K562 (cell line): Measurements from ENCODE around the gene HEG1. TPM values are rescaled to one million over a fixed set of nuclear protein-coding genes. Genes with fewer than 3 reads are reported as not detected.

Experiments used
- ATAC-seq: fragments of 200-7000 bp; cut with Tn5 transposase; 3 replicates; pipeline ENCODE4 v1.9.1; 2020; ENCODE audit warnings: moderate library complexity
- BruUV-seq: library from RNA; stranded (reverse); fragments of 400-500 nt; replicated peaks from 2 replicates; lab custom pipeline; 2021; lab: Mats Ljungman, UMichigan
- CTCF ChIA-PET: fragments of 300-600 bp; formaldehyde crosslinking; extraction: SDS; loops from one replicate; lab custom pipeline; 2021; ENCODE audit warnings: low intra/inter-chr PET ratio; lab: Yijun Ruan, JAX
- POLR2A ChIA-PET: fragments of 300-600, 350-650 bp; sonication (Branson Sonifier 250); formaldehyde crosslinking; extraction: SDS; loops from one replicate; lab custom pipeline; 2021; ENCODE audit warnings: antibody characterized with exemption, inconsistent platforms; lab: Yijun Ruan, JAX
- DNase-seq, 4 experiments: peaks; one replicate each; pipeline versions ENCODE4 v3.0.0 to v3.0.0-alpha.2; 2011 to 2018; ENCODE audit warnings: low spot score in 3 of 4, mixed read lengths in 3 of 4; ENCODE audit errors: extremely low read depth in 1 of 4
- FAIRE-seq: peaks from 2 replicates; lab custom pipeline; 2011; peaks lifted over from hg19 to GRCh38; lab: Jason Lieb, UNC
- H2AFZ ChIP-seq: 2 replicates; pipeline ENCODE4 v1.6.0; 2011; ENCODE audit warnings: low read depth, low read length, control low read depth, inconsistent platforms
- H3K27ac ChIP-seq: fragments of 200-600 bp; 3 replicates; pipeline ENCODE4 v1.8.0; 2011; ENCODE audit warnings: low read depth, mild to moderate bottlenecking, control low read depth, inconsistent platforms, low read length, moderate library complexity, mixed read lengths; ENCODE audit errors: extremely low read depth
- H3K27me3 ChIP-seq, 2 experiments: fragments of 300-600 bp in 1 of 2; 2 replicates in 1 of 2; 3 replicates in 1 of 2; pipeline versions ENCODE4 v1.6.0 to v1.8.0; 2011; ENCODE audit warnings: inconsistent platforms in 2 of 2, low read length in 2 of 2, mild to moderate bottlenecking in 1 of 2, mixed read lengths in 1 of 2, moderate library complexity in 1 of 2; ENCODE audit not compliant: control insufficient read depth in 2 of 2, insufficient read depth in 2 of 2
- H3K36me3 ChIP-seq: fragments of 300-600 bp; 3 replicates; pipeline ENCODE4 v1.8.0; 2011; ENCODE audit warnings: mild to moderate bottlenecking, low read length, inconsistent platforms; ENCODE audit not compliant: control insufficient read depth, insufficient read depth
- H3K4me1 ChIP-seq, 2 experiments: fragments of 200-600 bp in 1 of 2; replicated peaks in 1 of 2; 2 replicates in 1 of 2; 3 replicates in 1 of 2; pipeline versions ENCODE4 v1.5.1 to v1.8.0; 2011; ENCODE audit warnings: inconsistent platforms in 2 of 2, low read length in 2 of 2, mild to moderate bottlenecking in 1 of 2, mixed read lengths in 1 of 2, moderate library complexity in 1 of 2; ENCODE audit not compliant: control insufficient read depth in 2 of 2, insufficient read depth in 2 of 2
- H3K4me2 ChIP-seq: 2 replicates; pipeline ENCODE4 v1.6.1; 2011; ENCODE audit warnings: low read length, control low read depth, inconsistent platforms, mixed read lengths; ENCODE audit not compliant: insufficient read depth
- H3K4me3 ChIP-seq: fragments of 200-600 bp; sonication (generic), shearing (Covaris generic); 2 replicates; pipeline ENCODE4 v1.5.1; 2016; ENCODE audit warnings: control low read depth, inconsistent platforms
- H3K79me2 ChIP-seq: fragments of 200-600 bp; 3 replicates; pipeline ENCODE4 v1.8.0; 2011; ENCODE audit warnings: low read length, inconsistent platforms; ENCODE audit not compliant: control insufficient read depth, insufficient read depth
- H3K9ac ChIP-seq, 2 experiments: 2 replicates each; pipeline versions ENCODE4 v1.6.0 to v1.6.1; 2011; ENCODE audit warnings: low read depth in 2 of 2, low read length in 2 of 2, control low read depth in 1 of 2, inconsistent platforms in 1 of 2, mild to moderate bottlenecking in 1 of 2, mixed read lengths in 1 of 2; ENCODE audit not compliant: insufficient read depth in 1 of 2
- H3K9me1 ChIP-seq: one replicate; pipeline ENCODE4 v1.6.0; 2011; ENCODE audit warnings: inconsistent platforms, mild to moderate bottlenecking, low read length, moderate library complexity; ENCODE audit not compliant: control insufficient read depth, insufficient read depth
- H3K9me3 ChIP-seq: replicated peaks from 2 replicates; pipeline ENCODE4 v1.5.1; 2011; ENCODE audit warnings: low read depth, low read length, inconsistent platforms; ENCODE audit not compliant: control insufficient read depth, insufficient read depth
- H4K20me1 ChIP-seq: replicated peaks from 2 replicates; pipeline ENCODE4 v1.6.1; 2011; ENCODE audit warnings: low read length, inconsistent platforms, mixed read lengths; ENCODE audit not compliant: control insufficient read depth, insufficient read depth
- DIDO1 ChIP-seq: fragments of 450-650 bp; IDR thresholded peaks from 2 replicates; pipeline ENCODE4 v1.6.1; 2016; ENCODE audit warnings: low read depth, missing biosample characterization, missing genetic modification characterization
- EP400 ChIP-seq: fragments of 450-650 bp; IDR thresholded peaks from 2 replicates; pipeline ENCODE4 v1.6.1; 2017; ENCODE audit warnings: antibody characterized with exemption, mild to moderate bottlenecking, moderate library complexity
- ETS2 ChIP-seq: IDR thresholded peaks from 2 replicates; pipeline ENCODE4 v1.6.1; 2016; ENCODE audit warnings: borderline replicate concordance, missing genetic modification characterization, mild to moderate bottlenecking, moderate library complexity, missing compliant biosample characterization; ENCODE audit not compliant: poor library complexity, severe bottlenecking
- HDAC8 ChIP-seq: fragments of 450-650 bp; IDR thresholded peaks from 2 replicates; pipeline ENCODE4 v1.6.1; 2016; ENCODE audit warnings: mild to moderate bottlenecking, missing genetic modification characterization, moderate library complexity, missing compliant biosample characterization
- NR2F6 ChIP-seq: fragments of 450-650 bp; formaldehyde crosslinking; IDR thresholded peaks from 2 replicates; pipeline ENCODE4 v1.4.0; 2020; ENCODE audit warnings: mild to moderate bottlenecking
- POLR2AphosphoS2 ChIP-seq: IDR thresholded peaks from 2 replicates; pipeline ENCODE4 v1.6.1; 2012; ENCODE audit warnings: low read length, improper control_type of control experiment
- RAD21 ChIP-seq, 2 experiments: fragments of 250-450 bp in 1 of 2; fragments of 450-650 bp in 1 of 2; sonication (Bioruptor Pico) in 1 of 2; formaldehyde crosslinking in 1 of 2; IDR thresholded peaks in 1 of 2; conservative IDR thresholded peaks in 1 of 2; 2 replicates each; pipeline versions ENCODE4 v1.4.0 to v1.8.0; 2020 to 2022; ENCODE audit warnings: mild to moderate bottlenecking in 2 of 2, moderate library complexity in 1 of 2
- SIN3A ChIP-seq, 2 experiments: fragments of 150-350 bp in 1 of 2; IDR thresholded peaks; 2 replicates each; pipeline ENCODE4 v1.6.1; 2011 to 2016; ENCODE audit warnings: borderline replicate concordance in 2 of 2, low read depth in 2 of 2, low read length in 2 of 2, mild to moderate bottlenecking in 2 of 2, moderate library complexity in 2 of 2; ENCODE audit not compliant: control insufficient read depth in 1 of 2
- ZFX ChIP-seq: sonication (generic); formaldehyde crosslinking; IDR thresholded peaks from 2 replicates; pipeline ENCODE4 v1.8.0; 2022; ENCODE audit warnings: mild to moderate bottlenecking, missing genetic modification reagents, moderate library complexity
- ZNF695 ChIP-seq: fragments of 450-650 bp; formaldehyde crosslinking; IDR thresholded peaks from 2 replicates; pipeline ENCODE4 v1.4.0; 2020; ENCODE audit warnings: mild to moderate bottlenecking, moderate library complexity
- ZNF699 ChIP-seq: fragments of 250-450 bp; sonication (Bioruptor Pico); IDR thresholded peaks from 2 replicates; pipeline ENCODE4 v1.8.0; 2021; ENCODE audit warnings: mild to moderate bottlenecking, moderate library complexity; ENCODE audit not compliant: insufficient replicate concordance
- WGBS: fragments of 100-300 bp; shearing (Covaris generic); methylation state at CpG from one replicate; pipeline ENCODE4 v1.1.6; 2016; ENCODE audit warnings: low coverage, mixed read lengths; ENCODE audit not compliant: insufficient coverage; ENCODE audit errors: missing lambda C conversion rate; 5-methylcytosine and 5-hydroxymethylcytosine counted together
- in situ Hi-C: fragments of 300-500 bp; cut with MboI; formaldehyde crosslinking; loops from 4 replicates; pipeline ENCODE4 v1.15.0; 2018; ENCODE audit warnings: inconsistent platforms, mixed read lengths
- intact Hi-C: fragments of 100-400 bp; cut with micrococcal nuclease; formaldehyde crosslinking; loops from 2 replicates; pipeline ENCODE4 v1.14.2; 2022
- polyA plus RNA-seq, 8 experiments: library from polyadenylated mRNA; depleted of rRNA in 4 of 8; stranded (reverse) in 5 of 8; unstranded in 3 of 8; fragments of >200 nt; fragmentation: Nextera tagmentation in 2 of 8; fragmentation: Illumina TruSeq in 1 of 8; extraction: Ambion mirVana in 2 of 8; extraction: Trizol in 1 of 8; gene quantifications; 2 replicates each; pipeline versions ENCODE4 v1.2.1 to v1.2.3, GENCODE V29; 2011 to 2014; ENCODE audit warnings: inconsistent platforms in 1 of 8, missing spikeins in 1 of 8
- total RNA-seq, 7 experiments: library from RNA; depleted of rRNA in 6 of 7; stranded (reverse); fragments of >200 nt in 6 of 7; fragmentation: Illumina TruSeq in 2 of 7; extraction: Trizol in 2 of 7; gene quantifications; 2 replicates each; pipeline versions ENCODE4 v1.2.1 to v1.2.3, GENCODE V29; 2011 to 2021; ENCODE audit warnings: low replicate concordance in 1 of 7
- TF ChIP-seq, protein P1 (sequence below): fragments of 250-450 bp; sonication (Bioruptor Pico); IDR thresholded peaks from 2 replicates; pipeline ENCODE4 v1.8.0; 2021; ENCODE audit warnings: moderate library complexity, mild to moderate bottlenecking, inconsistent platforms
- TF ChIP-seq, protein P2 (sequence below), 3 experiments: fragments of 200-800 bp in 1 of 3; sonication (Bioruptor generic) in 1 of 3; sonication (generic) in 1 of 3; formaldehyde crosslinking in 1 of 3; IDR thresholded peaks; 2 replicates each; pipeline versions ENCODE4 v1.6.1 to v1.8.0; 2016 to 2022; ENCODE audit warnings: mild to moderate bottlenecking in 2 of 3, missing compliant biosample characterization in 2 of 3, missing genetic modification characterization in 2 of 3, missing genetic modification reagents in 1 of 3
- TF ChIP-seq, protein P3 (sequence below): sonication (generic); formaldehyde crosslinking; IDR thresholded peaks from 2 replicates; pipeline ENCODE4 v1.8.0; 2022; ENCODE audit warnings: missing genetic modification reagents, mild to moderate bottlenecking, borderline replicate concordance
- TF ChIP-seq, protein P4 (sequence below): sonication (generic); formaldehyde crosslinking; IDR thresholded peaks from 2 replicates; pipeline ENCODE4 v1.8.0; 2022; ENCODE audit warnings: mild to moderate bottlenecking, missing genetic modification reagents, borderline replicate concordance

The HEG1 gene
- total and polyA plus RNA-seq, 9 of the 15 experiments (the other 6 are each of a cell fraction or from before 2014, with no cell fraction given), result 0.24 TPM; not detected in 8

DNA sequence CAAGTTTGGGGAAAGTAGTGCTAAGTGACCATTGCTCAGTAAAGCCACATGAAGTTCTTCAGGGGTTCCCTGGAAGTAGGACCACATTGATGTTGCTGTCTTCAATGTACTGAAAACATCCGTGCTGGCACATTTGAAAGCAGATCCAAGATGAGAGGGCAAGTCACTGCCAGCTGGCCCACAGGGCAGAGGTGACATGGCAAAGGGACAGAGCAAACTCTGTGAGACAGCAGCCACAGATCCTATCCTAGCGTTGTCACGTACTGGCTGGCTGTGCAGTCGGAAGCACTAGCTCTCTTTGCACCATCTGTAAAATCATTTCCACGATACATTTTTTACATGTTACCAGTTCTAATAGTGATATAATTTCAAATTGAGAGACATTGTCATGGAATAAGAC, 135.1 kb downstream of the HEG1 start:
- TF ChIP-seq, protein P1, sequence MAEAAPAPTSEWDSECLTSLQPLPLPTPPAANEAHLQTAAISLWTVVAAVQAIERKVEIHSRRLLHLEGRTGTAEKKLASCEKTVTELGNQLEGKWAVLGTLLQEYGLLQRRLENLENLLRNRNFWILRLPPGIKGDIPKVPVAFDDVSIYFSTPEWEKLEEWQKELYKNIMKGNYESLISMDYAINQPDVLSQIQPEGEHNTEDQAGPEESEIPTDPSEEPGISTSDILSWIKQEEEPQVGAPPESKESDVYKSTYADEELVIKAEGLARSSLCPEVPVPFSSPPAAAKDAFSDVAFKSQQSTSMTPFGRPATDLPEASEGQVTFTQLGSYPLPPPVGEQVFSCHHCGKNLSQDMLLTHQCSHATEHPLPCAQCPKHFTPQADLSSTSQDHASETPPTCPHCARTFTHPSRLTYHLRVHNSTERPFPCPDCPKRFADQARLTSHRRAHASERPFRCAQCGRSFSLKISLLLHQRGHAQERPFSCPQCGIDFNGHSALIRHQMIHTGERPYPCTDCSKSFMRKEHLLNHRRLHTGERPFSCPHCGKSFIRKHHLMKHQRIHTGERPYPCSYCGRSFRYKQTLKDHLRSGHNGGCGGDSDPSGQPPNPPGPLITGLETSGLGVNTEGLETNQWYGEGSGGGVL (CRISPR knock-in tag), result no peak
- TF ChIP-seq, protein P2, sequence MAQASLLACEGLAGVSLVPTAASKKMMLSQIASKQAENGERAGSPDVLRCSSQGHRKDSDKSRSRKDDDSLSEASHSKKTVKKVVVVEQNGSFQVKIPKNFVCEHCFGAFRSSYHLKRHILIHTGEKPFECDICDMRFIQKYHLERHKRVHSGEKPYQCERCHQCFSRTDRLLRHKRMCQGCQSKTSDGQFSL (CRISPR knock-in tag; IDR thresholded peaks at IDR 0.05), result no peak
- TF ChIP-seq, protein P2 (tag; IDR thresholded peaks at IDR 0.05), result no peak
- TF ChIP-seq EP400, result no peak
- no peak for TF ChIP-seq DIDO1
- TF ChIP-seq ZNF699 (CRISPR knock-in tag), result no peak
- TF ChIP-seq ETS2, result no peak
- TF ChIP-seq ZNF695 (CRISPR knock-in tag), result no peak
- TF ChIP-seq HDAC8 (tag), result no peak
- TF ChIP-seq, protein P3, sequence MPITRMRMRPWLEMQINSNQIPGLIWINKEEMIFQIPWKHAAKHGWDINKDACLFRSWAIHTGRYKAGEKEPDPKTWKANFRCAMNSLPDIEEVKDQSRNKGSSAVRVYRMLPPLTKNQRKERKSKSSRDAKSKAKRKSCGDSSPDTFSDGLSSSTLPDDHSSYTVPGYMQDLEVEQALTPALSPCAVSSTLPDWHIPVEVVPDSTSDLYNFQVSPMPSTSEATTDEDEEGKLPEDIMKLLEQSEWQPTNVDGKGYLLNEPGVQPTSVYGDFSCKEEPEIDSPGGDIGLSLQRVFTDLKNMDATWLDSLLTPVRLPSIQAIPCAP (CRISPR knock-in tag), result no peak
- TF ChIP-seq POLR2AphosphoS2, result no peak
- TF ChIP-seq SIN3A (IDR thresholded peaks at IDR 0.05; ENCODE audit: borderline replicate concordance in 2 of 2, control insufficient read depth in 1 of 2, low read depth in 2 of 2, low read length in 2 of 2), result no peak
- no peak for TF ChIP-seq RAD21 (CRISPR knock-in tag; conservative IDR thresholded peaks at IDR 0.05 in 1 of 2, IDR thresholded peaks at IDR 0.05 in 1 of 2)
- TF ChIP-seq ZFX (CRISPR knock-in tag), result no peak
- no peak for TF ChIP-seq NR2F6 (CRISPR knock-in tag)
- TF ChIP-seq, protein P4, sequence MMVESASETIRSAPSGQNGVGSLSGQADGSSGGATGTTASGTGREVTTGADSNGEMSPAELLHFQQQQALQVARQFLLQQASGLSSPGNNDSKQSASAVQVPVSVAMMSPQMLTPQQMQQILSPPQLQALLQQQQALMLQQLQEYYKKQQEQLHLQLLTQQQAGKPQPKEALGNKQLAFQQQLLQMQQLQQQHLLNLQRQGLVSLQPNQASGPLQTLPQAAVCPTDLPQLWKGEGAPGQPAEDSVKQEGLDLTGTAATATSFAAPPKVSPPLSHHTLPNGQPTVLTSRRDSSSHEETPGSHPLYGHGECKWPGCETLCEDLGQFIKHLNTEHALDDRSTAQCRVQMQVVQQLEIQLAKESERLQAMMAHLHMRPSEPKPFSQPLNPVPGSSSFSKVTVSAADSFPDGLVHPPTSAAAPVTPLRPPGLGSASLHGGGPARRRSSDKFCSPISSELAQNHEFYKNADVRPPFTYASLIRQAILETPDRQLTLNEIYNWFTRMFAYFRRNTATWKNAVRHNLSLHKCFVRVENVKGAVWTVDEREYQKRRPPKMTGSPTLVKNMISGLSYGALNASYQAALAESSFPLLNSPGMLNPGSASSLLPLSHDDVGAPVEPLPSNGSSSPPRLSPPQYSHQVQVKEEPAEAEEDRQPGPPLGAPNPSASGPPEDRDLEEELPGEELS (CRISPR knock-in tag), result no peak
- TF ChIP-seq, all 486 proteins: peak for 0
- in situ Hi-C loops (loop anchor here (10.0 kb wide), 1 partner anchor 664 kb away; no protein-coding TSS in a partner anchor), intact Hi-C loops (no loop called here)
- H3K4me1 ChIP-seq, result no peaks in the 10 kb centered on the region
- H3K9me1 ChIP-seq, result no peaks in the 10 kb centered on the region
- H3K9me3 ChIP-seq, result no peaks in the 10 kb centered on the region
- H3K27ac ChIP-seq, result no peak overlapping the region
- no peaks in the 10 kb centered on the region for H3K79me2 ChIP-seq
- 6% methylated on average over 5 of the region's 5 CpGs for WGBS
- H2AFZ ChIP-seq, result no peak overlapping the region
- peaks cover 2 to 9% of the 10 kb centered on the region in 2 experiments; a peak in 3 of 5 replicates for H3K27me3 ChIP-seq
- BruUV-seq, result no TSS peak
- ChIA-PET CTCF (no interaction called here), POLR2A (interaction anchor here (0.6 kb wide), 1 partner anchor 31 kb away, joined by 3 read pairs; no protein-coding TSS in a partner anchor)
- DNase-seq (no peak), FAIRE-seq (no peak), ATAC-seq (no peak)
- no peak overlapping the region for H3K9ac ChIP-seq
- H4K20me1 ChIP-seq, result no peaks in the 10 kb centered on the region; the same call in 1 of the 2 replicates
- H3K36me3 ChIP-seq, result no peaks in the 10 kb centered on the region
- no peak overlapping the region for H3K4me2 ChIP-seq
- H3K4me3 ChIP-seq, result no peak overlapping the region
